SK-N-SH (cell line): Measurements from ENCODE around the gene PRSS56.

ENCODE experiments used
- CTCF ChIP-seq: fragments of 200-600 bp; sonication (generic); IDR thresholded peaks from 2 replicates; pipeline ENCODE4 v1.6.1; 2017; ENCODE audit warnings: antibody characterized with exemption, mild to moderate bottlenecking, moderate library complexity
- TAF1 ChIP-seq: IDR thresholded peaks from 2 replicates; pipeline ENCODE4 v1.6.1; 2012; ENCODE audit warnings: low read depth, mild to moderate bottlenecking, low read length, moderate library complexity, borderline replicate concordance

GRCh38 chr2:232483923-232484627, 36.1 kb upstream of the PRSS56 start:
- TF ChIP-seq TAF1 (no peak), CTCF (no peak)
